ENCODE data around the gene GNA15. TPM values are rescaled to one million over a fixed set of nuclear protein-coding genes. Genes with fewer than 3 reads are reported as not detected.

GNA15 gene
- total and polyA plus RNA-seq, 2 donors (not counting 3 experiments of a cell fraction or from before 2014, with no cell fraction given) = 0.17 TPM; not detected in 1

DNA sequence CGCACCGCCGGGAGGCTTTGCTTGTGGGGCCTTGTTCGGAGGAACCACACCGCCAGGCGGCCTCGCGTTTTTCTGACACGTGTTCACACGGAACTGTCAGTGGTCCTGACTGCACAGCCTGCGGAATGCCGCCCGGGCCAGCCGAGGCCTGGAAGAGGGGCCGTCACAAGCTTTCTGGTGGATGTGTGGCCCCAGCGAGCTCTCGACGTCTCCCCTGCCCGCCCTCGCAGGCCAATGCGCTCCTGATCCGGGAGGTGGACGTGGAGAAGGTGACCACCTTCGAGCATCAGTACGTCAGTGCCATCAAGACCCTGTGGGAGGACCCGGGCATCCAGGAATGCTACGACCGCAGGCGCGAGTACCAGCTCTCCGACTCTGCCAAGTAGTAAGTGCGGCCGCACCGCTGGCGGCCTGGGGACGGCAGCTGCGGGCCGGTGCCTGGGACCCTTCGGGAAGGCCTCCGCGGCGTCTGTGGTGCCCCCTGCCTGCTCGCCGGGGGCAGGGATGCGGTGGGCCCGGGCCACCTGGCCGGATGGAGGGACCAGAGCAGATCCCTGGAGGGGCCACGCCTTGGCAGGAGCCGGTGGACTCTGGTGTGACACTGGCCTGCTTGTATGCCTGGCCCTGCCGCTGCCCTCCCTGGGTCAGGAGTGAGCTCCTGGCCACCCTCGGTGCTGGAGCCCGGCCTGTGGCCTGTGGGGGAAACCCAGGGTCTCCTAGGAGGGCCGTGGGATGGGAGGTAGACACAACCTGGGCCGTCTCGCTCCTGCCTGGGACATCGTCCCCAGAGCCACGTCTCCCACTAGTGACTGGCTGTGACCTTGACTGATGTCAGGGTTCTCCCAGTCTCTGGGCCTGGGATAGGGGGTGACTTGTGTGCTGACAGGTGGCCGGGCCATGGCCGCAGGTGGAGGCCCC is 22.5 kb upstream of the GNA15 start:
- Histone ChIP-seq H3K36me3 (ENCODE audit: control insufficient read depth in 2 of 2, extremely low read depth in 1 of 2, insufficient read depth in 2 of 2, low read length in 2 of 2) (peaks cover 0 to 23% of the 10 kb centered on the region in 2 experiments), H3K9me3 (replicated peaks; ENCODE audit: control insufficient read depth, insufficient read depth, low read length) (no peaks in the 10 kb centered on the region), H3K79me2 (ENCODE audit: control insufficient read depth, insufficient read depth, low read length) (peaks cover 44% of the 10 kb centered on the region), H3K9me1 (replicated peaks; ENCODE audit: control insufficient read depth, extremely low read depth, insufficient read depth, low read length) (no peaks in the 10 kb centered on the region), H2AFZ (ENCODE audit: low read depth, low read length) (no peak overlapping the region), H3K4me3 (replicated peaks in 1 of 3; ENCODE audit: insufficient read depth in 1 of 3, low read depth in 1 of 3, low read length in 3 of 3) (no peak overlapping the region), H4K20me1 (replicated peaks; ENCODE audit: control insufficient read depth, extremely low read depth, insufficient read depth, low read length) (no peaks in the 10 kb centered on the region), H3K27ac (ENCODE audit: insufficient read depth, low read depth, low read length) (no peak overlapping the region), H3K9ac (replicated peaks; ENCODE audit: extremely low read depth, insufficient read depth, low read length) (no peak overlapping the region), H3K4me1 (ENCODE audit: control insufficient read depth, extremely low read depth, insufficient read depth, low read length) (no peaks in the 10 kb centered on the region), H3K4me2 (ENCODE audit: insufficient read depth, low read length) (no peak overlapping the region), H3K27me3 (ENCODE audit: control insufficient read depth in 2 of 2, insufficient read depth in 2 of 2, low read length in 2 of 2) (no peaks in the 10 kb centered on the region)
- ChIA-PET POLR2A (no interaction called here), CTCF (interaction anchor here (1.0 kb wide), 1 partner anchor 10 kb away, joined by 3 read pairs; no protein-coding TSS in a partner anchor)
- no TSS peak for BruUV-seq (replicated peaks)
- TF ChIP-seq, protein P1, sequence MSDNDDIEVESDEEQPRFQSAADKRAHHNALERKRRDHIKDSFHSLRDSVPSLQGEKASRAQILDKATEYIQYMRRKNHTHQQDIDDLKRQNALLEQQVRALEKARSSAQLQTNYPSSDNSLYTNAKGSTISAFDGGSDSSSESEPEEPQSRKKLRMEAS (IDR thresholded peaks at IDR 0.05; ENCODE audit: insufficient read depth, insufficient read length) = no peak
- TF ChIP-seq MYC (IDR thresholded peaks at IDR 0.05; ENCODE audit: low read depth, low read length) = no peak
- no peak for TF ChIP-seq POLR2AphosphoS5 (IDR thresholded peaks at IDR 0.05; ENCODE audit: insufficient read depth, low read depth, low read length)
- no peak for TF ChIP-seq FOS (IDR thresholded peaks at IDR 0.05; ENCODE audit: borderline replicate concordance, insufficient read depth, low read length)
- no peak for TF ChIP-seq GATA2 (IDR thresholded peaks at IDR 0.05; ENCODE audit: insufficient read depth, insufficient read length, low read depth, low read length)
- TF ChIP-seq JUN (IDR thresholded peaks at IDR 0.05; ENCODE audit: borderline replicate concordance, insufficient read depth, insufficient read length, low read depth) = no peak
- no peak for TF ChIP-seq CTCF (IDR thresholded peaks at IDR 0.05; ENCODE audit: extremely low read depth in 1 of 2, insufficient read depth in 1 of 2, low read depth in 1 of 2, low read length in 2 of 2)
- TF ChIP-seq EZH2 (IDR thresholded peaks at IDR 0.05; ENCODE audit: borderline replicate concordance, low read depth, low read length, severe bottlenecking) = no peak
- TF ChIP-seq POLR2A (IDR thresholded peaks at IDR 0.05; ENCODE audit: low read depth, low read length) = no peak
- dilution Hi-C loops (cut with MboI; ENCODE audit: extremely low pct_ligation_motif_present, low sequenced_read_pairs) = no loop called here
- FAIRE-seq (no peak), DNase-seq (ENCODE audit: low read depth, low spot score) (no peak)
- intact Hi-C loops (cut with micrococcal nuclease) = no loop called here

All from endothelial cell of umbilical vein (primary cell).